Esophagus squamous epithelium (tissue), 4 donors: ENCODE measurements around the gene RPTOR.

Experiments
- CTCF ChIP-seq, 6 experiments: fragments of 450-650 bp in 4 of 6; fragments of 200-600 bp in 2 of 6; sonication (generic) in 2 of 6; IDR thresholded peaks; one replicate each; pipeline ENCODE4 v1.5.1; 2016 to 2019; ENCODE audit warnings: antibody characterized with exemption in 6 of 6, mild to moderate bottlenecking in 4 of 6, moderate library complexity in 4 of 6
- POLR2A ChIP-seq, 4 donors: fragments of 450-650 bp; IDR thresholded peaks; one replicate each; pipeline ENCODE4 v1.6.1; 2017; ENCODE audit warnings: antibody characterized with exemption in 4 of 4, mild to moderate bottlenecking in 4 of 4, moderate library complexity in 3 of 4

GRCh38 chr17:80839970-80840369 is 295.3 kb downstream of the RPTOR start:
- TF ChIP-seq CTCF (IDR thresholded peaks at IDR 0.05), result no peak
- TF ChIP-seq POLR2A (IDR thresholded peaks at IDR 0.05), result no peak
